NCI-H510A treated with DMSO at 0.1 percent for 48 hours (cell line): Measurements from ENCODE around the gene DISP2.

Experiments used
- DNase-seq: peaks from one replicate; lab custom pipeline; 2025; lab: John Stamatoyannopoulos, UW

Gene DISP2

DNA sequence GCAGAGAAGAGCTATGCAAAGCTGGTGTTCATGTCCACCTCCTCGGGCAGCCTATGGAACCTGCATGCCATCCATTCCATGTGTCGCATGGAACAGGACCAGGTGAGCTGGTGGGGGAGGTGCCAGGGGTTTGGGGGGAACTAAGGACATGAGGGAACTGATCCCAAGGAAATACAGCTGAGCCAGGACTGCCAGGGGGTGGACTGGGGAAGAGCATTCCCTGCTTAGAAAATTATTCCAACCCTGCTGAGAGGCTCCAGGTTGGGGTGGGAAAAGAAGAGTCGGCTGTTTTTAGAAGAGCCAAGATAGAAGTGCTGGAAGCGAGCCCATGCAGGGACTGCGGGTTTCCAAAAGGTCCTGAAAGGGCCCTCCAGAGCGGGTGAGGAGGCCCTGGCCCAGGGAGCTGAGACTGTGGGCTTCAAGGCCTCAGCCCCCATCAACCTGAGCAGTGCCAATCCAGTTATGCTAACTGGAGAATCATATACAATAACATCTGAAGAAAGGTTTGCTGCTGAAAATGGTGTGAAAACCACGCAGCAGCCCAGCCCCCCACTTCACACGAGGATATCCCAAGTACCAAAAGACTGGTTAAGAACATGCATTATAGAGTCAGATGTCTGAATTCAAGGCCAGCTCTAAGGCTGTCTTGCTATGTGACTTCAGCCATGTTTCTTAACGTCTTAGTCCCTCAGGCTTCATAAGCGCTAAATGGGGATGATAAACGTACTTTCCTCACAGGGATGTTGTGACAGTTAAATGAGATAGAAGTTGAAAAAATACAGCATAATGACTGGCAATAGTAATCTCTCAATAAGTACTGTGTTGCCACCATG is 7.8 kb downstream of the DISP2 start:
- DNase-seq, result no peak

DNA sequence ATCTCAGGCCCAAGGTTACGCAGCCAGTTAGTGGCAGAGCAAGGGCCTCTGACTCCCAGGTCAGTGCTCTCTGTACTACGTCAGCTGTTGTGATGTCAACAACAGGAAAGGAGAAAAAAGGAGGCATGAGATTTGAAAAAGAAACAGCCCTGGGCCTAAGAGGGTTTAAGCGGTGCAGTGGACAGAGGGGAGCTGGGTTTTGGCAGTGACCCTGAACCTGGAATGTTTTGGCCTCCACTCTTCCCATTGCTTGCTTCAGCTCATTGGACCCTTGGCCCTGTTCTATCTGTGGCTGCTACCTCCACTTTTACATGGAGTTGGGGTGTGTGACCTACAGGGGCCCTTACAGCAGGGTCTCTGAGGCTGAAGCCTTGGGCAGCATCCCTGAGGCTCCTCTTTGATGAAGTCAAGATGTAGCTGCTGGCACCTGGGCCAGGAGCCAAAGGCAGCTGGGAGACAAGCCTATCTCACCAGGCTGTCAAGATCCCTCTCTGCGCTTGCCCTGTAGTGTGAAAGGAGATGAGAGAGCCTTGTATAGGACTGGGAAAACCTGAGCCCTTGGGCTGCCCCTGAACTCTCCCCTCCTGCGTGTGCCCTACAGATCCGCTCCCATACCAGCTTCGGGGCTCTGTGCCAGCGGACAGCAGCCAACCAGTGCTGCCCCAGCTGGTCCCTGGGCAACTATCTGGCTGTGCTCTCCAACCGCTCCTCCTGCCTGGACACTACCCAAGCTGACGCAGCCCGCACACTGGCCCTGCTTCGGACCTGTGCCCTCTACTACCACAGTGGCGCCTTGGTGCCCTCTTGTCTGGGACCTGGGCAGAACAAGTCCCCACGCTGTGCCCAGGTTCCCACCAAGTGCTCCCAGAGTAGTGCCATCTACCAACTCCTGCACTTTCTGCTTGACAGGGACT is 8.7 kb downstream of the DISP2 start:
- no peak for DNase-seq

DNA sequence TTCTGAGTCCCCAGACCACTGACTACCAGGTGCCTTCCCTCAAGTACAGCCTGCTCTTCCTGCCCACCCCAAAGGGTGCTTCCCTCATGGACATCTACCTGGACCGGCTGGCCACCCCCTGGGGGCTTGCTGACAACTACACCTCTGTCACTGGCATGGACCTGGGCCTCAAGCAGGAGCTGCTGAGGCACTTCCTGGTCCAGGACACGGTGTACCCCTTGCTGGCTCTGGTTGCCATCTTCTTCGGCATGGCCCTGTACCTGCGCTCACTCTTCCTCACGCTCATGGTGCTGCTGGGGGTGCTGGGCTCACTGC is 9.3 kb downstream of the DISP2 start:
- DNase-seq, result no peak

DNA sequence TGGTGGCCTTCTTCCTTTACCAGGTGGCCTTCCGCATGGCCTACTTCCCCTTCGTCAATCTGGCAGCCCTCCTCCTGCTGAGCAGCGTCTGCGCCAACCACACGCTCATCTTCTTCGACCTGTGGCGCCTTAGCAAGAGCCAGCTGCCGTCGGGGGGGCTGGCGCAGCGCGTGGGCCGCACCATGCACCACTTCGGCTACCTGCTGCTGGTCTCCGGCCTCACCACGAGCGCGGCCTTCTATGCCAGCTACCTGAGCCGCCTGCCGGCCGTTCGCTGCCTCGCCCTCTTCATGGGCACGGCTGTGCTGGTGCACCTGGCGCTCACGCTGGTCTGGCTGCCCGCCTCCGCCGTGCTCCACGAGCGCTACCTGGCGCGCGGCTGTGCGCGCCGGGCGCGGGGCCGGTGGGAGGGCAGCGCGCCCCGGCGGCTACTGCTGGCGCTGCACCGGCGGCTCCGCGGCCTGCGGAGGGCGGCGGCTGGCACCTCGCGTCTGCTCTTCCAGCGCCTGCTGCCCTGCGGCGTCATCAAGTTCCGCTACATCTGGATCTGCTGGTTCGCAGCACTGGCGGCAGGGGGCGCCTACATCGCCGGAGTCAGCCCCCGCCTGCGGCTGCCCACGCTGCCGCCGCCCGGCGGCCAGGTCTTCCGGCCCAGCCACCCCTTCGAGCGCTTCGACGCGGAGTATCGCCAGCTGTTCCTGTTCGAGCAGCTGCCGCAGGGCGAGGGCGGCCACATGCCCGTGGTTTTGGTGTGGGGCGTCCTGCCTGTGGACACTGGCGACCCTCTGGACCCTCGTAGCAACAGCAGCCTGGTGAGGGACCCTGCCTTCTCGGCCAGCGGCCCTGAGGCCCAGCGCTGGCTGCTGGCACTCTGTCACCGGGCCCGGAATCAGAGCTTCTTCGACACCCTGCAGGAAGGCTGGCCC is 9.9 kb downstream of the DISP2 start:
- no peak for DNase-seq

DNA sequence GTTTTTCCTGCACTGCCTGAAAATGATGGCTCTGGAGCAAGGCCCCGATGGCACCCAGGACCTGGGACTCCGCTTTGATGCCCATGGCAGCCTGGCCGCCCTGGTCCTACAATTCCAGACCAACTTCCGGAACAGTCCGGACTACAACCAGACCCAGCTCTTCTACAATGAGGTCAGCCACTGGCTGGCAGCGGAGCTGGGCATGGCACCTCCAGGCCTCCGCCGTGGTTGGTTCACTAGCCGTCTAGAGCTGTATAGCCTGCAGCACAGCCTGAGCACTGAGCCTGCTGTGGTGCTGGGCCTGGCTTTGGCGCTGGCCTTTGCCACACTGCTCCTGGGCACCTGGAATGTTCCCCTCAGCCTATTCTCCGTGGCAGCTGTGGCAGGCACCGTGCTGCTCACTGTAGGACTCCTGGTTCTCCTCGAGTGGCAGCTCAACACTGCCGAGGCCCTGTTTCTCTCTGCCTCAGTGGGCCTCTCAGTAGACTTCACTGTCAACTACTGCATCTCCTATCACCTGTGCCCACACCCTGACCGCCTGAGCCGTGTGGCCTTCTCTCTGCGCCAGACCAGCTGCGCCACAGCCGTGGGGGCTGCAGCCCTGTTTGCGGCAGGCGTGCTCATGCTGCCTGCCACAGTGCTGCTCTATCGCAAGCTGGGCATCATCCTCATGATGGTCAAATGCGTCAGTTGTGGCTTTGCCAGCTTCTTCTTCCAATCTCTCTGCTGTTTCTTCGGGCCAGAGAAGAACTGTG is 10.9 kb downstream of the DISP2 start:
- DNase-seq, result no peak

DNA sequence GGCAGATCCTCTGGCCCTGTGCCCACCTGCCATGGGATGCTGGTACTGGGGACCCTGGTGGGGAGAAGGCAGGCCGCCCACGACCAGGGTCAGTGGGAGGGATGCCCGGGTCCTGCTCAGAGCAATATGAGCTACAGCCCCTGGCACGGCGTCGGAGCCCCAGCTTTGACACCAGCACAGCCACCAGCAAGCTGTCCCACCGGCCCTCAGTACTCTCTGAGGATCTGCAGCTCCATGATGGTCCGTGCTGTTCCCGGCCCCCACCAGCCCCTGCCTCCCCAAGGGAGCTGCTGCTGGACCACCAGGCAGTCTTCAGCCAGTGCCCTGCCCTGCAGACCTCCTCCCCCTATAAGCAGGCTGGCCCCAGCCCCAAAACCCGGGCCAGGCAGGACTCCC is 11.5 kb downstream of the DISP2 start:
- DNase-seq, result no peak

DNA sequence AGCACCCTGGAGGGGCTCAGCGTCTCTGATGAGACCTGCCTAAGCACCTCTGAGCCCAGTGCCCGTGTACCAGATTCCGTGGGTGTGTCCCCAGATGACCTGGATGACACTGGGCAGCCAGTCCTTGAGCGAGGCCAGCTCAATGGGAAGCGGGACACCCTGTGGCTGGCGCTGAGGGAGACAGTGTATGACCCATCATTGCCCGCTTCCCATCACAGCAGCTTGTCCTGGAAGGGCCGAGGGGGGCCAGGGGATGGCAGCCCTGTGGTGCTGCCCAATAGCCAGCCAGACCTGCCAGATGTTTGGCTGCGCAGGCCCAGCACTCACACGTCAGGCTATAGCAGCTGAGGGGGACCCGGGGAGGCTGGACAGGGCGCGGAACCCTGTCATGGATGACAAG is 12.0 kb downstream of the DISP2 start:
- DNase-seq, result no peak

DNA sequence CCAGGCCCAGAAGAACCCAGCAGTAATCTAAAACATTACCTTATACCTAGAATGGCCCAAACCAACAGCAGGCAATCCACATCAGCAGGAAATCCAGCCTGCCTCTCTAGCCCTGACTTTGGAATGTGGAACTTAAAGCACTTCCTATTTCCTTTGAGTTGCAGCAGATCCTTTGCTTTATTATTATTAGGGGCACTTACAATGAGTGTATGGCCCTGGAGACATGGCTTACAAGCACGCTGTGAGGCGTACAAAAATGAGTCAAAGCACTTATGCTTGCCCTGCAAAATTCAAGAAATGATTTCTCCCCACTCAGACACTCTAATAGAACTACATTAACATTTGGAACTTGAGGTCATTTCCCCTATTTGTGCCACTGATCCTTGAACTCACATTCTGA is 15.0 kb downstream of the DISP2 start:
- DNase-seq, result no peak

DNA sequence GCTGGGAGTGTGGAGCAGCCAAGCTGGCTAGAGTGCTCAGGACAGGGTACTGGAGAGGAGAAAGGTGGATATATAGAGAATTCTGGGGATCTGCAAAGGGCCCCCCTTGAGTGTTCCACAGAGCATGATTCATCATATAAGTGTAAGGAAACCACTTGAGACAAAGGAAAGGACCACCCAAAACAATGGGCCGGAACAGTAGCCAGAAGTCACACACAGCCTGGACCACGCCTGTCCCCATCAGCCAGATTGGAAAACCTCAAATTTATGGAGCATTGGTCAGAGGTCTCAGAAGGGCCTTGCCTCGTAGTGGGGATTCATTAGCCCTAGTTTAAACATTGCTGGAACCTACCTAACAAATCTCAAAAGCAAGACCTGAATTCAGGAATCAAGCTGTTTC is 19.6 kb downstream of the DISP2 start:
- DNase-seq, result no peak

DNA sequence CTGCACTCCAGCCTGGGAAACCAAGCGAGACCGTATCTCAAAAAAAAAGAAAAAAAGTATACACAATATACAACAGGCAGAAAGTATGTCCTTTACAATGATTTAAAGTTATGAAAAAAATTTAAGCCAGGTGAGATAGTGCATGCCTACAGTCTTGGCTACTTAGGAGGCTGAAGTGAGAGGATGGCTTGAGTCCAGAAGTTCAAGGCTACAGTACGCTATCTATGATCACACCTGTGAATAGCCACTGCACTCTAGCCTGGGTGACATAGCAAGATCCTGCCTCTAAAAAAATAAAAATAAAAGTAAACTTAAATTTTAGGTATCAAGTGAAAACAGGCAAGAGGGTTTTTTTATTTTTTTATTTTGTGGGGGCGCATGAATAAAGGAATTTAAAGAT is 21.4 kb downstream of the DISP2 start:
- no peak for DNase-seq

DNA sequence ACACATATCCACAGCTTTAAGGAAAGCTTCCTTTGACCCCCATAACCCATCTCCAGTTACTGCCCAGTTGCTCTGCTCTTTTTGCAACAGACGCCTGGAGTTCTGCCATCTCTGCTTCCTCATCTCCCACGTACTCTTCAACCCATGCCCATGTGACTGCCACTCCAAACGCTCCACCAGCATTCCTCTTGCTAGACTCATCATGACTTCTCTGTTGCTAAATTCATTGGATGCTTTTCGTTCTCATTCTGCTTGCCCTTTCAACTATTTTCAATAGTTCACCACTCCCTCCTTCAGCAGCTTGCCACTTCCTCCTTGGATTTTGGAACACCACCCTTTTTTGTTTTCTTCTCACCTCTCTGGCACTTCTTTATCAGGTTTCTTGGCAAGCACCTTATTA is 21.8 kb downstream of the DISP2 start:
- no peak for DNase-seq

DNA sequence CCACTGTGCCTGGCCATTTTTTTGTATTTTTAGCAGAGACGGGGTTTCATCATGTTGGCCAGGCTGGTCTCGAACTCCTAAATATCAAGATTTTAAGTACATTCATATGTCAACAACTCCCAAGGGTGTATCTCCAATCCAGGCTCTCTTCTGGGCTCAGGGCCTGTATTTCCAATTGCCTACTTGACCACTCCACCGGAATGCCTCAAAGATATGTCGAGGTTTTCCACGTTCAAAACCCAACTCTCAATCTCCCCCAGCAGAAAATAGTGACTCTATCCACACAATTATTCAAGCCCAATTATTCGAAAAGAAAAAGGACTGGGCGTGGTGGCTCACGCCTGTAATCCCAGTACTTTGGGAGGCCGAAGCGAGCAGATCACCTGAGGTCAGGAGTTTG is 22.6 kb downstream of the DISP2 start:
- DNase-seq, result no peak

DNA sequence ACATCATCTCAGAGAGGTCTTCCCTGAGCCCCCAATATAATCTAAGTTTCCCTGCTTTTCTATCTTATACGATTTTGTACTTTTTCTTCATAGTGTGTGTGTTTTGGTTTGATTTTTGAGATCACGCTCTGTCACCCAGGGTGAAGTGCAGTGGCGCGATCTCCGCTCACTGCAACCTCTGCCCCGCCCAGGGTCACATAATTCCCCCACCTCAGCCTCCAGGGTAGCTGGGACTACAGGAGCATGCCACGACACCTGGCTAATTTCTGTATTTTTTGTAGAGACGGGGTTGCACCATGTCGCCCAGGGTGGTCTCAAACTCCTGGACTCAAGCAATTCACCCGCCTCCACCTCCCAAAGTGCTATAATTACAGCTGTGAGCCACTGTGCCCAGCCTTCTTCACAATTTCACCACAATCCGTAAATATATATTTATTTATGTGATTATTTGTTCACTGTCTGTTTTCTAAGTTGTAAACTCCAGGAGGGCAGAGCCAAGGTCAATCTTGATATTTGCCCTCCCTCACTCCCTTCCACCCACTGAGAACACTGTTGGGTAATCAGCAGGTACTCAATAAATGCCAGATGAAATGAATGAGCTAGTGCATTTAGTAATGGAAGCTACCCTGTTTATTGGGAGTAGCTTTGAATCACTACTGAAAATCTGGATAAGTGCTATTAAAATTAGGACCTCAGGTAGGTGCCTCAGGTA is 24.0 kb downstream of the DISP2 start:
- DNase-seq, result no peak

DNA sequence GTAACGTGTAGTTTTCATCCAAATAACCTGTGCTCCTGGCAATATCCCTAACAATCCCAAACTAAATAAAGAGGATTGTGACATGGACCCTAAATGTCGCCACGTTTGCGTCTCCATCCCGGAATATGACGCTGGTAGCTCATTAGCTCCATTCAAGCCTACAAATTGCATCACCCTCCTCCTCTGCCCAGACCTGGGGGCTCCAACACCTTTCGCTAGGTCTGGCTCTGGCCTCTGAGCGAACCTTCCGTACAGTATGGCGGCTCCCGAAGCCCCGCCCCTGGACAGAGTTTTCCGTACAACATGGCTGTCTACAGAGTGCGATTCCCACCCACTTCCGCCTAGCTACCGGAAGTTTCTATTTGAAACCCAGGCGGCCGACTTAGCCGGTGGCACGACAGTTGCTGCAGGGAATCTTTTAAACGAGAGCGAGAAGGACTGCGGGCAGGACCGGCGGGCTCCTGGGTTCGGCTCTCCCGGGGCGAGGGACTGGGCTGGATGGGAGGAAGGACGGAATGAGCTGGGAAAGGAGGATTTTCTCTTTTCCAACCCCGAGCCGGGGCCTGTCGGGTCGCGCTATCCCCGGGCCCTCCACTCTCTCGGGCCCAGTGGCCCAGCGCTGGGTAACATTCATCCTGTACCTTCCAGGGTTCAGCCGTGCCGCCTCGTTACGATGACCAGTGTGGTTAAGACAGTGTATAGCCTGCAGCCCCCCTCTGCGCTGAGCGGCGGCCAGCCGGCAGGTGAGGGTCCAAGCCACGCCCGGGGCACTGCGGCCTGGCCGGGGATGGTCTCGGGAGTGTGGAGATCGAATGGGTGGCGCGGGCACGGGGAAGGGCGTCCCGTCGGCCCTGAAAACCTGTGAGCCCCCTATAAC is 24.8 kb downstream of the DISP2 start, which contains the start of gene KNSTRN:
Gene KNSTRN, plus strand, starts transcription at position 142 of the 877 bp plus-strand sequence. Its CDS starts 115 bp downstream, at position 257.
- peak; percentile 87 for DNase-seq

DNA sequence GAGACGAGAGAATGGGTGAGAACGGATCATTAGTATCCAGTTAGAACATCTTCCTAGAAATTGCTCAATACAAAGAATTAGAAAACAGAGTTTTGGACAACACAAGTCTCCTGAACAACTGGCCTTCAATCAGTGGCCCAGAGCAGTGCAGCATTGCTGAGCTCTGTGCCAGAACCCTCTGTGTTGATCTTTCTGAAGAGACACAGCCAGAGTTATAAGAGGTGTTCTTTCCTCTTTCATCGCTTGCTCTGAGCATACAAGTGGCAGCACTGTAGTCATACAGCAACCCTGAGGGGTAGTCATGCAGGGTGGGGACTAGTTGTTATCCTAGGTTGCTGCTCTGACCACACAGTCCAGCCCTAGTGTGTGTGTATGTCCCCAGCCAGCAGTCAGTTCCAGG is 28.5 kb downstream of the DISP2 start:
- no peak for DNase-seq

DNA sequence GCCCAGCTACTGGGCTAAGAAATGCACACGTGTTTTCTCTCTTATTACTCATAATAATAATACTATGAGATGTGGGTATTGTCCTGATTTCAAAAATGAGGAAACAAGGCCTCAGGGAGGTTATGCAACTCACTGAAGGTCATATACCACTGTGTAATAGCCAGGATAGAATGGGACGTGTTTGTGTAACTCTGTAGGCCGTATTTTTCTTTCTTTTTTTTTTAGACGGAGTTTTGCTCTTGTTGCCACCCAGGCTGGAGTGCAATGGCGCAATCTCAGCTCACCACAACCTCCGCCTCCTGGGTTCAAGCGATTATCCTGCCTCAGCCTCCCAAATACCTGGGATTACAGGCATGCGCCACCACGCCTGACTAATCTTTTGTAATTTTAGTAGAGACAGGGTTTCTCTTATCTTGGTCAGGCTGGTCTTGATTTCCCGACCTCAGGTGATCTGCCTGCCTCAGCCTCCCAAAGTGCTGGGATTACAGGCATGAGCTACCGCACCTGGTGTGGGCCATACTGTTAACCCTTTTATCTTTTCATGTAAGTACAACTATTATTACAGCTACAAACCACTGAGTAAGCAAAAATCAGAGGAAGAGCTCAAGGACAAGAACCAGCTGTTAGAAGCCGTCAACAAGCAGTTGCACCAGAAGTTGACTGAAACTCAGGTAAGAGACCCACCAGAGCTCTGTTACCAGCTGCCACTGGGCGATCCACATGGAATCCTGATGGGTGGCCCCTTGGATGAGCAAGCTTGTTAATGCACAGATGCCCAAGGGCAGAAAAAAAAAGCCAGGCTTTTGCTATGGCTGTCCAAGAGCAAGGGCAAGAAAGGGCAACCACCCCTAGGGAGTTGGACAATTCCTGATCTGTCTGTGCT is 31.2 kb downstream of the DISP2 start:
- DNase-seq, result no peak

DNA sequence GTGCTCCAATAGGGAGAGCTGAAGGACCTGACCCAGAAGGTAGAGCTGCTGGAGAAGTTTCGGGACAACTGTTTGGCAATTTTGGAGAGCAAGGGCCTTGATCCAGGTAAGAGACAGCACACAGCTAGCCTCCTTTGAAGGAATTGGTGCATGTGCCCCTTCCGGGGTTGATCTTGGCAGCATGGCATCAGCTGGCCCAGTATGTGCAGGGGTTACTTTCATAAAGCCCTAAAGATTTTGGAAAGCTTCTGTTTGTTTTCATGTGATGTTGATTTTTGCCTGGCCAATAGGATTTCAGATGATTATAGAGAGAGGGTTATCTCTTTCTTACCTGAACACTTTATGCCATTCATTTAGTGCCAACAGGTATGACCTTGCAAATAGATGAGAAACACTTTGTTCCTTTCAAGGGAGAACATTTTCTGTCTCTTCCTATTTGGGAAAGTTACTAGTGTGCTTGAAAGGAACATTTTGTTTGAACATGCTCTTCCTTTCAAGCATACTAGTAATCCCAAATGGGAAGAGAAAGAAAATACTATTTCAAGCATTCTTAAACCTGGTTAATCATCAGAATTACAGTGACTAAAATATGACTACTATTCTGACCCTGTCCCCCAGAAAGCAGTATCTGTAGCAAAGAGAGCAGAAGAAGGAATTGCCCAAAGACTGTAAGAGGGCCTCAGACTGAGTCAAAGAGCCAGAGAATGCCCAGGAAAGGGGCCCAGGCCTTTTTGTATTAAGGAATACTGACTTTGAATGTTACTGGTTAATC is 32.0 kb downstream of the DISP2 start:
- DNase-seq, result no peak
